ENCODE measurements around the gene CBR3.
"Not testable (repeated sequence)": the region's sequence is repeated elsewhere in the genome, so short reads cannot be mapped to it uniquely, and the experiment has no call there.

Gene CBR3

GRCh38 chr21:36134803-36135390 lies at the start of gene CBR3:
Gene CBR3, plus strand, starts transcription at chr21:36135079. Its CDS starts 114 bp downstream, at chr21:36135193.
- DNase-seq (ENCODE audit: low spot score) = no peak

DNA sequence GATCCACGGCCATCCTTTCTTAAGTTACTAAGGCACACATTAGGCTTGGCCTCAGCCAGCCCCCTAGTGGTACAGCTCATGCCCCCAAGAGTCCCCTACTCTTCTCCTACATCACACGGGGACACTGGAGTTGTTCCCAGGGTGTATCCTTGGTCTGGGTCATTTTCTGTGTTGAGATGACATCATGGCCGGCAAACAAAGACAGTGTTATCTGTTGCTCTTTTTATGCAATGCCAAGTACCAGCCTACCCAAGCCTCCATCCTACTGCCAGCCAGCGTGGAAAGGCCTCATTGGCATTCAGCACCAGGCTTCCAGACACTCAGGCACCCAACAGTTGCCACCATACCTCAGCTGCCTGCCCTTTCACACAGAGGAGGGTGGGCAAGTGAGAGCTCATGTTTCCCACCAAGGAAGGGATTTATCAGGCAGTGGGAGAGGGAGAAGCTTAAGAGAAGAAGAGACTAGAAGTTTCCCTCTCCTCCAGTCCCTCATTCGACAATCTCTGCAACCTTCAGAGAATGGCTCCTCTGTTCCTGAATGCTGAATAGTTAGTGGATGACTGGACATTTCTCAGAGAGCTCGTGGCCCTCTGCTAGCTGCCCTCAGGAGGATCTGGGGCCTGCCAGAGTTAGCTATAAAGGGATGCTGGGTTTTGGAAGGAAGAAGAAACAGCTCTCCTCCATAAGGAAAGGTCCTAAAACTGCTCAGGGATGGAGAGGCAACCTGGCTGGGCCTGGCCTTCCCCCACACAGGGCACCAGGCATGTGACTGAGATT lies 47.3 kb upstream of the CBR3 start:
- peak; percentile 26 for DNase-seq (ENCODE audit: low spot score)

GRCh38 chr21:36089946-36090345 lies 44.9 kb upstream of the CBR3 start:
- DNase-seq (ENCODE audit: low spot score) = no peak

DNA sequence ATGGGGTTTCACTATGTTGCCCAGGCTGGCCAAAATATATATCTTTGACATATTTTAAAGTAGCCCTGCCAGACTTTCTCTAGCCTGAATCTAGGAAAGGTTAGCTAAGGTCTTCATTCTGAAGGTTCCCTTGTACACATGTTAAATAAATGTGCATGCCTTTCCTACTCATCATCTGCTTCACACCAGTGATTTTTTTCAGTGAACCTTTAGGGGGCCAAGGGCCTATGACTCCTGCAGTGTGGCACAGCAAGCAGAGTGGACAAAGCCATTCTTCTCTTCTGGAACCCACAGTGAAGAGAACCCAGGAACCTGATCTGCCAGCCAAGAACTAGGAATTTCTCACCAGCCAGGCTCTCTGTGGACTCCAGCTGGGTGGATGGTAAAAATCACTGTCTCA lies 42.2 kb upstream of the CBR3 start:
- DNase-seq (ENCODE audit: low spot score) = no peak

- DNase-seq (ENCODE audit: low spot score) = no peak
Observed at GRCh38 chr21:36093512-36093911, 41.4 kb upstream of the CBR3 start.

DNA sequence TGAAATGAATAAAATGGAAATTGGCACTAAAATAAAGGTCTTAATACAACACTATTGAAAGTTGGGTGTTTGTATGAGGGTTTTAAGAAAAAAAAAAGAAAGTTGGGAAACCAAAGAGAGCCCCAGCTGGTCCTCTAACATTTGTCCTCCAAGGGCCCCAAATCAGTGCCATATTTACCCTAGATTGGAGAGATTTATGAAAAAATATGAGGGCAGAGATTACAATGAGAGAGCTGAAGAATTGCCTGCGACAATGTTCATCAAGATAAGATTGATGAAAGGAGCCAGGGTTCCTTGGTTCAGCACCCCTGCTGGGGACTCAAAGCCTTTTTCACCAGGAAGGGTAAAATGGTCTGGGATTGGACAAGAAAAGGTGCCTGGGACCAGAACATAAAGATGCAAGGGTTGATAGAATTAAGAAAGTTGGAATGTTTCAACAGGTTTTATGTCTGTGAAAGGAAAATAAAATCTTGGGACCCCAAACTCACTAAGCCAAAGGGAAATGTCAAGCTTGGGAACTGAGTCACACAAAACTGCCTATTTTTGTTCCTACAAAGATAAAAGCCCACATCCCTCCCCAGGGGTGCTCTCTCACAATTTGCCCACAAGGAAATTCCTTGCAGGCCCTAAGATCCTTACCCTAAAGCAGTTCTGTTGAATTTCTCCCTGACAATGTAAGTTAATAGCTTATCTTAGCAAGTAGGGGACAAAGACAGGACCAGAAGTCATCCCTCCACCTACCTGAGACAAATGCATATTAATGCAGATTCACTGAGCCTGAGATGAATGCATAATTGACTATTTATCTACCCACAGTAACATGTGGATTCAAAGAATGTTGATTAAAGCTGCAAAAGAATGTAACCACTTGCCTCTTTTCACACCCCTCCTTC lies 38.2 kb upstream of the CBR3 start:
- DNase-seq (ENCODE audit: low spot score) = no peak

- no peak for DNase-seq (ENCODE audit: low spot score)
Observed at GRCh38 chr21:36097427-36098181, 37.3 kb upstream of the CBR3 start.

GRCh38 chr21:36098182-36098532 lies 36.7 kb upstream of the CBR3 start:
- DNase-seq (ENCODE audit: low spot score) = no peak

DNA sequence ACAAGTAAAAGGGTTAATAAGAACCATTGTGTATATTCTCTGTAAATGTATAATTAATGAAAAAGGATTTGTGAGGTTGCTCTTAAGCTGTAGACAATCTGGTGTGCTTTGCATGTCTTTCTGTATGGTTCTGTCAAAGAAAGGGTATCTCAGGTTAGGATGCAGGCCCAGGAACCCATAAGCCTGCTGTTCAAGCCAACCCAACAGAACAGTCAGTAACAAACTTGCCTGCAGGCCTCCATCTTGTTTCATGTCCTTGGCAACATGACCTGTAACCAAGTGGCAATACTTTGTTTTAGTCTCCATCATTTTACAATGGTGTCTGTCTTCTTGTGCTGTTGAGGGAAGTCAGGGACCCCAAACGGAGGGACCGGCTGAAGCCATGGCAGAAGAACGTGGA lies 35.9 kb upstream of the CBR3 start:
- DNase-seq (ENCODE audit: low spot score) = no peak

DNA sequence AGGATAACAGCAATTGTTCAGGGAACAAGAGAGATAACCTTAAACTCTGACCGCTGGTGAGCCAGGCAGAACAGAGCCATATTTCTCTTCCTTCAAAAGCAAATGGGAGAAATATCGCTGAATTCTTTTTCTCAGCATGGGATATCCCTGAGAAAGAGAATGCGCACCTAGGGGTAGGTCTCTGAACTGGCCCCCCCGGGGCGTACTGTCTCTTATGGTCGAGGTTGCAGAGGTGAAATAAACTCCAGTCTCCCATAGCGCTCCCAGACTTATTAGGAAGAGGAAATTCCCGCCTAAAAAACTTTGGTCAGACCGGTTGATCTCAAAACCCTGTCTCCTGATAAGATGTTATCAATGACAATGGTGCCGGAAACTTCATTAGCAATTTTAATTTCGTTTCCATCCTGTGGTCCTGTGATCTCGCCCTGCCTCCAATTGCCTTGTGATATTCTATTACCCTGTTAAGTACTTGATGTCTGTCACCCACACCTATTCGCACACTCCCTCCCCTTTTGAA lies 35.1 kb upstream of the CBR3 start:
- DNase-seq (ENCODE audit: low spot score) = not testable (repeated sequence)

DNA sequence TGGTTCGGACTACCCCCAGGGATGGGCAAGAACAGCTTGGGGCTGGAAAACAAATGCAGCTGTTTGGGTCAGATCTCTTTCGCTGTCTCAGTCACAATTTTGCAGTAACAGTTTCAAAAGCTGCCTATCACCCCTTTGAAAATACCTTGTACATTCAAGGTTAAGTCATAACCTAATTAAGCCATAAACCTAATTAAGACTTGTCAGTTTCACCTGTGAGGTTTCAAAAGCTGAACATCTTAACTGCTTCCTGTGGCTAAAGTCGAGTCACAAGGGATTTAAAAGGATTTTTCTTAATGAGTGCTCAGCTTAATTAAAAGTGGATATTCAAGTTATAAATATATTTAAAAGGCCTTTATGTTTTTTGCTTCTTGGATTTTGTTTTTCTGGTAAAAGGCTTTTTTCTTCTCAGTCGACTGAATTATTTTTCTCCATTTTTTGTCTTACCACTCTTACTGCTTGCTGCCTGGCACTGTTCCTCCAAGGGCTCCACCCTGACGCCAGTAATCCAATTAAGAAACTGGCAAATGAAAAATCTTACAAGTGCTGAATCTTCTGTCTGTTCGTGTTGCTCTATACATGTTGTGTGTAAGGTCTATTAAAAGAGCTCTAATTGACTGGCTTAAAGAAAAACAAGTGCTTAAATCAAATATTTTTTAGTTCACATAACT lies 33.8 kb upstream of the CBR3 start:
- no peak for DNase-seq (ENCODE audit: low spot score)

DNA sequence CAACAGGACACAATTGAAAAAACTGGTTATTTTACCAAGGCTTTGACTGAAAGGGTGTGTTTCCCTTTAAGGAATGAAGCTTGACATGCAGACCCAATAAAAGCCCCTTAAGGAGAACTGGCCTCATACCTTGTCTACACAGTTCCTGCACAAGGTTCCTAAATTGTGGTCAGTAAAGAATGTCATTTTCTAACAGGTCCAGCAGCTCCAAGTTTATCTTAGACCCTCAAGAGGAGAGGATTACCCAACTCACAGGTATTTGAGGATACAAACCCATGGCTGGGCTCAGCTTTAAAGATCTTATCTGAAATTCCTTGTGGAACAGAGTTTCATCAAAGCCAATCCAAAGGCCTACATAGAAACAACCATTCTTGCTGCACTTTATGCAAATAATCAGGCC lies 31.4 kb upstream of the CBR3 start:
- no peak for DNase-seq (ENCODE audit: low spot score)

GRCh38 chr21:36104317-36105300 lies 30.3 kb upstream of the CBR3 start:
- no peak for DNase-seq (ENCODE audit: low spot score)

DNA sequence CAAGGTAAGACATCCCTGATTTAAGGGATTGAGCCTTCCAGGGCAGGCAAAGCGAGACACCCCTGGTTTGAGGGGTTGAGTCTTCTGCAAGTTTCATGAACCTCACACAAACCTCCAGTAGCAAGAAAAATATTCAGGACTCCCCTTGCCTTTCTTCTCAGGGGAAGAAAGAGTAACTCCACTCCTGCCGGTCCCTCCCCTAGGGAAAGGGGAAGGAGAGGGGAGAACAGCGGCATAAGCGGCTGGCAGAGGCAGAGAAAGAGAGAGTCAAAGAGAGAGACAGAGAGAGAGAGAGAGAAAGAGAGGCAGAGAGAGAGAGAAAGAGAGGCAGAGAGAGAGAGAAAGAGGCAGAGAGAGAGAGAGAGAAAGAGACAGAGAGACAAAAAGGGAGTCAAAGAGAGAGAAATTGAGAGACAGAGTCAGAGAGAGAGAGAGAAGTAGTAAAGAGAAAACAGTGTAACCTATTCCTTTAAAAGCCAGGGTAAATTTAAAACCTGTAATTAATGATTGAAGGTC lies 29.5 kb upstream of the CBR3 start:
- no peak for DNase-seq (ENCODE audit: low spot score)

DNA sequence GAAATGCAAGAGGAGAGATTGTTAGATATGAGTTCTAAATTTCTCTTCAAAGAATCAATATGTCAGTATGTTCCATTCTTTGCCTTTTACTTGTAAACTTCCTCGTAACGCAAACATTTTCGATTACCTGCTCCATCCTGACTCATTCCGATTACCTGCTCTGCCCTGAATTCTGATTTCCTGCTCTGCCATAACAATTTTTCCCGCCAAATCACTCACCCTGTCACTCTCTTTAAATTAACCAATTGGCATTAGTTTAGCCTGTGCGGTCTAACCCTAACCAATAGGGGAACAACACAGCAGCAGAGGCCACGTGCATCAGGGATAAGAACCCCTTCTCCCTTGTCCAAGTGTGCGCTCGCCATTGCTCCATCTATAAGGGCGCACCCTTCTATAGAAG lies 25.0 kb upstream of the CBR3 start:
- DNase-seq (ENCODE audit: low spot score) = no peak

GRCh38 chr21:36111238-36111637 lies 23.6 kb upstream of the CBR3 start:
- no peak for DNase-seq (ENCODE audit: low spot score)

GRCh38 chr21:36113647-36114428 lies 21.0 kb upstream of the CBR3 start:
- no peak for DNase-seq (ENCODE audit: low spot score)

DNA sequence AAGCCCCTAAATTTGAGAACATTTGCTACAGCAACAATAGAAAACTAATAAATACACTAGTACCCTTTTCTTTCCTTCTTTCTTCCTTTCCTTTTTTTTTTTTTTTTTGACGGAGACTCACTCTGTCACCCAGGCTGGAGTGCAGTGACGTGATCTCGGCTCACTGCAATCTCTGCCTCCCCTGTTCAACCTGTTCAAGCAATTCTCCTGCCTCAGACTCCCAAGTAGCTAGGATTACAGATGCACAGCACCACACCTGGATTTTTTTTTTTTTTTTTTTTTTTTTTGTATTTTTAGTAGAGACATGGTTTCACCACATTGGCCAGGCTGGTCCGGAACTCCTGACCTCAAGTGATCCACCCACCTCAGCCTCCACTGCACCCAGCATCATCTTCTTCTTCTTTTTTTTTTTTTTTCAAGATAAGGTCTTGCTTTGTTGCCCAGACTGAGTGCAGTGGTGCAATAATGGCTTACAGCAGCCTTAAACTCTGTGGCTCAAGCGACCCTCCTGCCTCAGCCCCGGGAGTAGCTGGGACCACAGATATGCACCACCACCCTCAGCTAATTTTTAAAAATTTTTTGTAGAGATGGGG lies 19.6 kb upstream of the CBR3 start:
- no peak for DNase-seq (ENCODE audit: low spot score)

DNA sequence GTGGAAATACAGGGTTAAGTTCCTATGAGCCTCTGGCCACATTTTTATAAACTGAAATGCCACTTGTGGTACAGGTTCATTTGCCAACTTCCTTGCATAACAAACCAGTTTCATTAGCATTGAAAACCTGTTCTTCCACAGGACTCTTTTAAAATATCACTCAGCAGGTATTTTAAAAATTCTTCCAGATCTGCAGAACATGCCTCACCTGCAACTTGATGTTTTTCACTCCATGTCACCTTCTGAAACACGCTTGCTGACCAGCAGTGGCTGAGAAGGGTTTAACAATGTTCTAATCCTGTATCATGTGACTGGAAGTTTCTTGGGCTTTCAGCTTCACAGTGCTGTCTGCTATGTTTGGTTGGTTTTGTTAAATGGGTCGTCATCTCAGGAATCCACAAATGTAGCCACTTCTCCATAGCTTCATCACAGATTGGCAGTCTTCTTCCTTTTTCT lies 17.6 kb upstream of the CBR3 start:
- DNase-seq (ENCODE audit: low spot score) = no peak
